HG02642 (cell line): ENCODE results near the gene ODAD4.
"Not testable (repeated sequence)": the region's sequence is repeated elsewhere in the genome, so short reads cannot be mapped to it uniquely, and the experiment has no call there.

Experiments
- ATAC-seq: cut with Tn5 transposase; IDR thresholded peaks from one replicate; pipeline ENCODE4 v1.9.1; 2021; ENCODE audit warnings: mild to moderate bottlenecking; ENCODE audit not compliant: unreplicated experiment, poor library complexity

Gene ODAD4

DNA sequence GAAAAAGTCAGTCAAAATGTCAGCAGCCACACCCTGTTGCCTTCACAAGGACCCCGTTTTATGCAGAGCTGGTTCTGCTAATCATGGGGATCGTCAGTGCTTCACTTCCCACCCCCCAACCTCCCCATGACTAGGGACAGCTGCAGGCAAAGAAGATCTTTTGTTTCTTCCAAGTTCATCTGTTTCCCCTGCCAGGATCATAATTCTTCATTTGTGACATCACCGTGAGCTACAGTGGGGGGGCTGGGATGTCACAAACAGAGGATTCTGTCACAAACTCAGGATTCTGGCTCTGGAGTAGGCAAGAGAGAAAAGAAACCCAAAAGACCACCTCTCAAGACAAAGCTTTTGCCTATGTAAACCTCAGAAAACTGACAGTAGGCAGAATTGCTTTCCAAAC, 62.2 kb downstream of the ODAD4 start:
- no peak for ATAC-seq

GRCh38 chr17:41996855-41997164, 66.4 kb downstream of the ODAD4 start:
- ATAC-seq: no peak

DNA sequence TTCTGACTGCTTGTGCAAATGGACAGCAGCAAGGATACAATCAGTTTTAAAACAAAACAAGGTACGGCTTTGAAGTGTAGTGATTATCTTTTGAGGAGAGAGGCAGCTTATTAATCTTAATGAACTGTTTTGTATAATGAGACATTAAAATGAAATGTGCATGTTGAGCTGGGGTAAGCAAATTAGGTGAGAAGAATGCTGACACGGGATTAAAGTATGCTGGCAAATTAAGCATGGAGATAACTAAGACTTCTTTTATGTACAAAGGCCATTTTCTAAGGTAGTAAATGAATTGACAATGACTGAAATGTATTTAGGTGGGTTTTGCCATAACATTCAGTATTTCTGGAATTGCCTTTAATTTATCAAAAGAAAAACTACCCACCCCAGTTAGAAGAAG, 68.1 kb downstream of the ODAD4 start:
- no peak for ATAC-seq

GRCh38 chr17:42000413-42001133, 70.2 kb downstream of the ODAD4 start:
- ATAC-seq: no peak

DNA sequence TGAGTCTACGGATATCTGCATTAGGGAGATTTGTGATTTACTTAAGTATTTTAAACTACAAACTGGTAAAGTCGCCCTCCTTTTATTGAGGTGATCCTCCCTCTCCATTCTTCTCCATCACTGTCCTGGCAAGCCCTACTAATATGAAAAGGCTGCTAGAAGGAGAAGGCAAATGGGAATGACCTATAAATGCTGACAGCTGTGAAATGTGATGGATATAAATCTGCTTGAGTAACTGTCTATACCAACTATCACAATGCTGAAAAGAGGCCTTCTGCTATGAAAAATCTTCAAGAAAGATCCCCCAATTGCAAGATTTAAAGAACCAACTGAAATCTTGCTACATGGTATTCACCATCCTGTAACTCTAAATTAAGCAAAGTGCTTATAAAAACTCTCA, 71.3 kb downstream of the ODAD4 start:
- ATAC-seq: no peak

- ATAC-seq: no peak
Observed at GRCh38 chr17:42002175-42002791, 71.9 kb downstream of the ODAD4 start.

DNA sequence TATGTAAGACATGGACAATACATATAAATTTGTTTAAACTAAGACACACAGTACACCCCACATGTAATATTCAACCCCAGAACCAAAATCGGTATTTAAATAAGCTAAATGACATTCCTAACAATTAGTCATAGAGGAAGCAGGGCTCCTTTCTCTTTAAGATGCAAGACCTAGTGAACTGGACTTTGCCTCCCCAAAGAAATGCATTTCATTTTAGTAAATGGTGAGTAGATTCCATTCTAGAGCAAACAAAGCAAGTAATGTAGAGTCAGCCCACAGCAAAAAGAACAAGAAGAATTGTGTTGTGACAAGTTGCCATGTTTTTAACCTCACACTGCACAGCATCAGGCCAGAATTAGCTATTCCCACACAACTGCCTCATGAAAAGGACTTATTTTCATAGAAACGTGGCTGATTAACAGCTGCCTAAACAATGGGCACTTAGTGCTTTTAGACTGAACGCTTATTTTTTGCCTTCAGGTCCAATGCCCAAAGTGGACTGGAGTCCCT, 72.4 kb downstream of the ODAD4 start:
- ATAC-seq: no peak

DNA sequence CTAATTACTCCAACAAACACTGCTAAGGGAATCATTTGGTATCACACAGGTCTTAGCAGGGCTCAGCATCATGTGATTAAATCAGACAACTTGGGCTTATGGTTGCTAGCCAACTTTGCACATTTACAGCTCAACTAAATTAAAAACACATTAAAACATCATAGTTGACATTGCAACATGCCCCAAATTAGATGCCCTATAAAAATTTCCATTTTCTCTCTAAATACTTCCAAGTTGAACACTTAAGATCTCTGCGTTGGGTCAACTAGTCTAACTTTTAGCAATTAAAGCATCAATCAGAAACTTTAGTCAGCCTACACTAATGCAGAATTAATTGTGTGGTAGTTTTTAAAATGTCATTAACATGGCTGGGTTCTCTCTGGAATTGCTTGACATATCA, 74.7 kb downstream of the ODAD4 start:
- no peak for ATAC-seq

DNA sequence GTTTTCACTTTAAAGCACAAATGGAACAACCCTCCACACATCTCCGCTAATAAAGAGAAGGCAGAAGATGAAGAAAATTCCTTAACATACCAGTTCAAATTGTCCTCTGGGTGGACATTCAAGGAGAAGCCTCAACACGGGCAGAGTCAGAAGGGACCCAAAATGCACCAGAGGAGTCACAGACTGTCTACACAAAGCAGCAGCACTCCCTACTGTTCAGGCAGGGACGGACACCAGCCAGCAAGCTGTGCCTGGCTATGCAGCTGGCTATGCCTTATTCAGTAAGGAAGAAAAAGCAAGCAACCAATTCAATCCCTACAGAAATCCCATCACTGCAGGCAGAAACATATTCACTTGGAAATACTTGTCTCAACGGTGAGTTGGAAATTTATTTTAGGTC, 78.8 kb downstream of the ODAD4 start:
- ATAC-seq: no peak

DNA sequence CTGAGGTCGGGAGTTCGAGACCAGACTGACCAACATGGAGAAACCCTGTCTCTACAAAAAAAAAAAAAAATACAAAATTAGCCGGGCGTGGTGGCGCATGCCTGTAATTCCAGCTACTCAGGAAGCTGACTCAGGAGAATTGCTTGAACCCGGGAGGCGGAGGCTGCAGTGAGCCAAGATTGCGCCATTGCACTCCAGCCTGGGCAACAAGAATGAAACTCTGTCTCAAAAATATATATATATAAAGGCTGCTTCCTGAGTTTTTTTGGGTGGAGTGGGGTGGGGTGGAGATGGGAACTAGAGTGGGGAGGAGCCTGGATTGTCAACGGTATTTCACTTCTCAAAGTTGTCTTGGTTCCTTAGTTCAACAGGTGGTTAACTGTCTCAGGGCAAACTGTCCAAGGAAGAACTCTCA, 79.9 kb downstream of the ODAD4 start:
- not testable (repeated sequence) for ATAC-seq

- ATAC-seq: no peak
Observed at GRCh38 chr17:42010898-42011516, 80.6 kb downstream of the ODAD4 start.

- ATAC-seq: not testable (repeated sequence)
Observed at GRCh38 chr17:42012363-42012762, 81.9 kb downstream of the ODAD4 start.

DNA sequence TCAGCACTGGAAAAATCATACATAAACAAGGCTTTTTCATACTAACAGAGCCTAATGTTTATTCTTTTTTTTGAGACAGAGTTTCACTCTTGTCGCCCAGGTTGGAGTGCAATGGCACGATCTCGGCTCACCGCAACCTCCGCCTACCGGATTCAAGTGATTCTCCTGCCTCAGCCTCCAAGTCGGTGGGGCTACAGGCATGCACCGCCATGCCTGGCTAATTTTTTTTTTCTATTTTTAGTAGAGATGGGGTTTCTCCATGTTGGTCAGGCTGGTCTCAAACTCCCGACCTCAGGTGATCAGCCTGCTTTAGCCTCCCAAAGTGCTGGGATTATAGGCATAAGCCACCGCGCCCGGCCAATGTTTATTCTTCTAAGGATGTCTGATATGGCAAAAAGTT, 83.3 kb downstream of the ODAD4 start:
- ATAC-seq: not testable (repeated sequence)
